HepG2 (cell line): ENCODE data around the gene TPI1. TPM values are rescaled to one million over a fixed set of nuclear protein-coding genes. Genes with fewer than 3 reads are reported as not detected.

ENCODE experiments used
- ARID4A ChIP-seq: sonication (generic); formaldehyde crosslinking; IDR thresholded peaks from 2 replicates; pipeline ENCODE4 v1.5.0; 2020; ENCODE audit warnings: mild to moderate bottlenecking, missing genetic modification reagents, borderline replicate concordance
- CSRNP1 ChIP-seq: sonication (generic); formaldehyde crosslinking; IDR thresholded peaks from 2 replicates; pipeline ENCODE4 v1.8.1; 2023; ENCODE audit warnings: mild to moderate bottlenecking, missing genetic modification reagents
- NFYB ChIP-seq: sonication (generic); formaldehyde crosslinking; IDR thresholded peaks from 2 replicates; pipeline ENCODE4 v1.4.0; 2020; ENCODE audit warnings: missing genetic modification reagents
- POLR2A ChIP-seq, 2 experiments: IDR thresholded peaks; 2 replicates each; pipeline ENCODE4 v1.6.1; 2011; ENCODE audit warnings: low read depth in 2 of 2, low read length in 2 of 2, mild to moderate bottlenecking in 1 of 2, moderate library complexity in 1 of 2; ENCODE audit not compliant: insufficient read depth in 1 of 2
- PRDM15 ChIP-seq: sonication (generic); formaldehyde crosslinking; IDR thresholded peaks from 2 replicates; pipeline ENCODE4 v1.4.0; 2020; ENCODE audit warnings: missing genetic modification reagents
- RXRB ChIP-seq: IDR thresholded peaks from 2 replicates; pipeline ENCODE4 v1.6.1; 2016; ENCODE audit warnings: borderline replicate concordance, missing genetic modification reagents, missing compliant biosample characterization
- XRCC5 ChIP-seq: fragments of 200-400 bp; formaldehyde crosslinking; optimal IDR thresholded peaks from 2 replicates; pipeline ENCODE3; 2017; ENCODE audit warnings: mild to moderate bottlenecking, low read length
- ZBTB44 ChIP-seq: sonication (generic); formaldehyde crosslinking; IDR thresholded peaks from 2 replicates; pipeline ENCODE4 v1.4.0; 2020; ENCODE audit warnings: missing genetic modification reagents
- ZFP37 ChIP-seq: sonication (generic); formaldehyde crosslinking; IDR thresholded peaks from 2 replicates; pipeline ENCODE4 v1.4.0; 2020; ENCODE audit warnings: missing genetic modification reagents, borderline replicate concordance
- ZFP90 ChIP-seq: sonication (generic); formaldehyde crosslinking; IDR thresholded peaks from 2 replicates; pipeline ENCODE4 v1.8.0; 2022; ENCODE audit warnings: missing genetic modification reagents, mild to moderate bottlenecking, inconsistent platforms, borderline replicate concordance
- ZFP91 ChIP-seq: sonication (generic); formaldehyde crosslinking; IDR thresholded peaks from 2 replicates; pipeline ENCODE4 v1.9.0; 2022; ENCODE audit warnings: missing genetic modification reagents, mild to moderate bottlenecking, borderline replicate concordance
- ZMYM4 ChIP-seq: sonication (generic); formaldehyde crosslinking; IDR thresholded peaks from 2 replicates; pipeline ENCODE4 v1.8.1; 2023; ENCODE audit warnings: mild to moderate bottlenecking, missing genetic modification reagents
- ZNF263 ChIP-seq: sonication (generic); formaldehyde crosslinking; IDR thresholded peaks from 2 replicates; pipeline ENCODE4 v1.4.0; 2020; ENCODE audit warnings: missing genetic modification reagents
- ZNF557 ChIP-seq: sonication (generic); formaldehyde crosslinking; IDR thresholded peaks from 2 replicates; pipeline ENCODE4 v1.4.0; 2020; ENCODE audit warnings: missing genetic modification reagents
- polyA plus RNA-seq, 8 experiments: library from polyadenylated mRNA; depleted of rRNA in 3 of 8; stranded (reverse) in 7 of 8; unstranded in 1 of 8; fragments of >200 nt; fragmentation: Illumina TruSeq in 4 of 8; extraction: Trizol in 4 of 8; gene quantifications; 2 replicates each; pipeline versions ENCODE4 v1.2.1 to v1.2.3, GENCODE V29; 2011 to 2016; ENCODE audit warnings: low read depth in 4 of 8, missing spikeins in 1 of 8, mixed read lengths in 1 of 8; ENCODE audit not compliant: insufficient read depth in 1 of 8
- total RNA-seq, 5 experiments: library from RNA; depleted of rRNA; stranded (reverse); fragments of >200 nt; fragmentation: Illumina TruSeq; extraction: Trizol; gene quantifications; 2 replicates each; pipeline ENCODE4 v1.2.3, GENCODE V29; 2016; ENCODE audit warnings: low read depth in 1 of 5

TPI1 gene
- total and polyA plus RNA-seq, 2 of the 13 experiments (the other 11 are each of a cell fraction or from before 2014, with no cell fraction given) = 945 to 2,535 TPM

GRCh38 chr12:6829536-6830220 lies 37.7 kb upstream of the TPI1 start (continued):
- no peak for TF ChIP-seq XRCC5
- TF ChIP-seq POLR2A (IDR thresholded peaks at IDR 0.05; ENCODE audit: insufficient read depth in 1 of 2, low read depth in 2 of 2, low read length in 2 of 2) = peak in 1 of 2 experiments; percentile 87; a peak in 2 of 4 replicates
- 0 out of 2 replicates have a peak, but pooled peaks have one; percentile 15 for TF ChIP-seq CSRNP1 (CRISPR knock-in tag)
- TF ChIP-seq PRDM15 (CRISPR knock-in tag) = 0 out of 2 replicates have a peak, but pooled peaks have one; percentile 31
- TF ChIP-seq ARID4A = peak; percentile 24; the same call in 1 of the 2 replicates
- TF ChIP-seq ZMYM4 (CRISPR knock-in tag) = peak; percentile 41
- TF ChIP-seq ZBTB44 (CRISPR knock-in tag) = no peak
- TF ChIP-seq NFYB = peak; percentile 50
- TF ChIP-seq ZNF557 (CRISPR knock-in tag) = peak; percentile 65; the same call in 1 of the 2 replicates
- no peak for TF ChIP-seq RXRB
- TF ChIP-seq ZFP91 (CRISPR knock-in tag) = peak; percentile 25; the same call in 1 of the 2 replicates
- peak; percentile 51; the same call in 1 of the 2 replicates for TF ChIP-seq ZNF263 (CRISPR knock-in tag)
- TF ChIP-seq ZFP90 (CRISPR knock-in tag) = peak; percentile 67; the same call in 1 of the 2 replicates
- TF ChIP-seq ZFP37 (CRISPR knock-in tag) = 0 out of 2 replicates have a peak, but pooled peaks have one; percentile 54
